T-helper 1 cell (primary cell): Measurements from ENCODE around the gene DUSP22.

Source experiments
- DNase-seq, 5 donors: peaks; one replicate each; pipeline ENCODE4 v3.0.0-alpha.2; 2012 to 2020

Gene DUSP22

DNA sequence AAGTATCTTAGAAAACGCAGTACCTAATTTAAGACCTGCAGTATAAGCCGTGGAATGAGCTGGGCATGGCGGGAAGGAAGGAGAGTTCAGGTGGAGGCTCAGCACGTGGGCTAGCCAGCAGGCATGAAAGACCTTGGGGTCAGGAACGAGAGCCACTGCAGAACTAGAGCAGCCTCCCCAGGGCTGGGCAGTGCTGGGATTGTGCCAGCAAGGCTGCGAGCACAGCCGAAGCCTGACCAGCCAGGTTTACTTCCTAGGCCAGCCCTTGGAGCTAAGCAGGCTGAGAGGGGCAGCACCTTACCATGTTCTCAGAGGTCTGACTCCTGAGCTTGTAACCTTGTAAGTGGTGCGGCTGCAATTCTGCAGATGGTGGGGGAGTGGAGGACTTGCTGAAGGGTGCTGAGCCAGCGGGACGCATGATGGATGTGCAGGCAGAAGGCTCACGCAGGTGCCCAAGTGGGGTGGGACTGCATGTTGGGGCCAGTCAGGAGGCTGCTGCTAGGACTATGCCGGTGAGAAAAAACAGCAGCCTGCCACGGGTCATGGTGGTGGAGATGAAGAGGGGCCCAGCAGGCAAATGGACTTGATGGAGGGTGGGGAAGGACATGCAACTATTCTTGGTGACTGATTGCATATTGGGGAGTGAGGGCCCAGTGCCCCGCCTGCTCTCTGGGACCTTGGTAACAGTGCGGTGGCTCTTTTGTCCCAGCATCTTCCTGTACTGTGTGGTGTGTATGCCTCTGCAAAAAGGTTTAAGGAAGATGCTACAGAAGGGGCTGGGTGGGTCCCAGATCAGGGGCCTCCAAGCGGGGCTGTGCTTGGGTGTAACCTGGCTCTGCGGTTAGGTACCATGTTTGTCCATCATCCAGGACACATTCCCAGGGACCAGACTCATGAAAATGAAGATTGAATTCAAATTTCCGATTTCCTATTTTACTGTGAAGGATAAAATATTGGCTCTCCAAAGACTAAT, 61.6 kb downstream of the DUSP22 start:
- DNase-seq: no peak

DNA sequence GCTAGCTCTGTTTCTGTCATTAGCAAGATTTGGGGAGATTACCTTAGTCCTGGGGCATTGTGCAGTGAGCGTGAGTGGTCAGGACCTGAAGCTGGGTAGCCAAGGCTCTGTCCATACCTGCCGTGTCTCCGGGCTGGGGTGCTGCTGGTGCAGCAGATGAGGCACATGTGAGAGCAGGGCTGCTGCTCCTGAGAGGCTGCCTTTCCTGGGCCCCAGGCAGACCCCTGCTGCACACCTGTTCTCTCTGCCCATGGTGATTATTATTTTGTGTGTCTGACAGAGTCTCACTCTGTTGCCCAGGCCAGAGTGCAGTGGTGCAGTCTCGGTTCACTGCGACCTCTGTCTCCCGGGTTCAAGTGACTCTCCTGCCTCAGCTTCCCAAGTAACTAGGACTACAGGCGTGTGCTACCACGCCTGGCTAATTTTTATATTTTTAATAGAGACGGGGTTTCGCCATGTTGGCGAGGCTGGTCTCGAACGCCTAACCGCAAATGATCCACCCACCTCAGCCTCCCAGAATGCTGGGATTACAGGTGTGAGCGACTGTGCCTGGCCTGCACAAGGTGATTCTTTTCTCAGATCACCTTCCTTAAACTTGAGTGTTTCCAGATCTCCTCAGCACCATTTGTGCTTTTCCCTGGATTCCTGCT, 62.5 kb downstream of the DUSP22 start:
- no peak for DNase-seq

DNA sequence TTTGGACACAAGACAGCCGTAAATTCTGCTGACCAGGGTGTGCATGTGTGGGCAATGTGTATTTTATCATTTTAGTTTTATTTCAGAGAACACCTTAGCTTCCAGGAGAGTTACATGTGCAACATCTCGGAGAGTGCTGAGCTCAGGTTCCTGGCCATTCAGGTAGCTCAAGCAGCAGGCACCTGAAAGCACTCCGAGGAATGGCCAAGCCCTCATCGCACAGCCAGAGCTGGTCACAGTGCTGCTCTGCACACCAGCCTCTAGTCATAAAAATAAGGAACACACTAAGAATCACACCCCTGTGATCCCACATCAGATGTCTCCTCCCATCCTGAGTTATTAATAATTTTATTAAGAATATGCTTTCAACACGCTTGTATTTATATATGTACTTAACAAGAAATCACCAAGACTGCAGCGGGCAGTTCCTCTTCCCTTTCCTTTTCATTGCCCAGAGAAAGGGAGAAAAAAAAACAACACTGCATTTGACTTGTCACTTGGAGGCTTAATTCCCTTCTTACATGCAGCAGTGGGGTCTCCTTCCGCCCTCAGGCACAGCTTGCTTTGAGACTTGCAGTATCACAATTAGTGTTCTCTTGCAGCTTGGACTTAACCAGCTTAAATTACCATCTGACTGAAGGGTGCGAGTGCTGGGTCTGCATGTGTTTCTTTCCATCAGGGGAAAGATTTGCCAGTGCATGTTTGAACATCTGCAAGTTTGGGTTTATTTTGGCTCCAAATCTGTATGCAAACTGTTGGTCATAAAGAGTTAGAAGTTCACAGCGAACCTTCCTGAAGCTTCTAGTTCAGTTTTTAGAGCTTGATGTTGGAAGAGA, 63.3 kb downstream of the DUSP22 start:
- no peak for DNase-seq

DNA sequence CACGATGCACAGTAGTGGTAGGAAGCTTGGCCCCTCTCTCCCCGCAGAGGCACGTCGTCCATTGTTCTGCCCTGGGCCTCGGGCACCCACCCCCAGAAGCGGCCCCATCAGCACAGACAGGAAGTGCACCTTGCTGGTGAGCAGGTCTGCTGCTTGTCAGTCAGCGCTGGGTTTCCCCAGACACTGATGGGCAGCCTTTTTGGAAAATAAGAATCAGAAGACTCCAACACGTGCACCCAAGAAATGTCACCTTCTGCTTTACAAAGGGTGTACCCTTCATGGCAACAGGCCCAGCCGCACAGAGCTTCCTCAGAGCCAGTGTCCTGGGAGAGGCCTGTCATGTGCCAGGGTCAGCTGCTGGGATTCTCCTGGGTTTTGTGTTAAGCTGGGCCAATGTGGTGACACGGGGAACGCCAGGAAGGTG, 64.6 kb downstream of the DUSP22 start:
- no peak for DNase-seq

DNA sequence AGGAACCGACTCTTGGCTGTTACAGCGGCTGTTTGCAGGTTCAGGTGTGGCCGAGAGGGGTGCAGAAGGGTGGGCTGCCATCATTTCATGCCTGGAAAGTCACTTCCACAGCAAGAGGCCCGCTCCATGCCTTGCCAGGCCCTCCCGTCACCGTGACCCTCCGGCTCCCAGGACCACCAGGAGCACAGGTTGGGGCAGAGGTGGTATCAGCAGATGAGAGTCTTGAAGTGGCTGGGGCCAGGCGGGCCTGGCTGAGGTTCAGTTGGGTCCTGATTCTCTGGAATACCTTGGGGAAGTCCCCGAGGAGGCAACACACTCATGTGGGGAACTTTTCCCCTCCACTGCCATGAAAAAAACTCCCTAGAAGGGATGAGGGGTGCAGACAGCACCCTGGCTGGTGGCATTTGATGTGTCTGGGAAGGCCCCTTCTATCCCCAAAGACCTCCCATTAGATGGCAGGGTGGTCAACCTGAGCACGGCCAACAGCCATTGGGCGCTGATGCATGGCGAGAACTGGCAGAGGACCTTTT, 65.0 kb downstream of the DUSP22 start:
- DNase-seq: no peak

DNA sequence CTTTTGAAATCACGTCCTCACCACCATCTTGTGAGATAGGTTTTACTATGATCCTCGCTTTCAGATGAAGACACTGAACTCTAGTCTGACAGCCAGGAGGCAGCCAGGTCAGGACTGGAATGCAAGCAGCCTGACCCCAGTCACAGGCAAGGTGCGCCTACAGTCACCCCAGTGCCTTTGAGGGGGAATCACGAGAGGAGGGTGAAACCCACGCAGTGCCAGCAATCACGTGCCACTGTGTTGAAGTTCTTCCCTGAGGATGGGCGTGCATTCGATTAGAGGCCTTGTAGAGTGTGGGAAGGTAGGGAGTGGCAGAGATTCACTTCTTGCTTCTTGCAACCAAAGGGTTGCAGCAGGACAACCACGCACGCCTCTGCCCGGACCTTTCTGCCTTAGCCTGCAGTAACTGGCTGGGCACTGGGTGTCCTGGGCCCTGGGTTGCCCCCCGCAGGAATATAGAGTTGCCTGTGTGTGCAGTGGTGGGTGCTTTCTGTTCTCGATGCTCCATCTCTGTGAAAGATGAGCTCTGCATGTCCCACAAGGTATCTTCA, 65.6 kb downstream of the DUSP22 start:
- no peak for DNase-seq

DNA sequence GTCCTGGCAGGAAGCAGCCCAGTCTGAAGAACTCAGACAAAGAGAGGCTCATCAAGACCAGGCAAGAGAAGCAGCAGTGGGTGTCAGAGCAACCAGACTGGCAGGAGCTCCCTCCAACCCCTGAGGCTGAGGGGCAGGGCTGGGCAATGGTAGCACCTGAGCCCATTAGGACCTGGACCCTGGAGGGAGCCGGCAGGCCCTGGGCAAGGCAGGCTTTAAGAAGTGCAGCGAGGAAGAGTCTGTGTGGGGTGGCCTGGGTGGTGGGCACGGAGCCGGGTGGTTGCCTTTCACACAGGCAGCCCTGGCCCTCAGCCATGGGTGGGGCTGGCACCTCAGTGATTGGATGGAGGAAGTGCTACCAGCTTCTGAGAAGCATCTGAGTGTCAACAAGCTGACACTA, 66.1 kb downstream of the DUSP22 start:
- DNase-seq: no peak

DNA sequence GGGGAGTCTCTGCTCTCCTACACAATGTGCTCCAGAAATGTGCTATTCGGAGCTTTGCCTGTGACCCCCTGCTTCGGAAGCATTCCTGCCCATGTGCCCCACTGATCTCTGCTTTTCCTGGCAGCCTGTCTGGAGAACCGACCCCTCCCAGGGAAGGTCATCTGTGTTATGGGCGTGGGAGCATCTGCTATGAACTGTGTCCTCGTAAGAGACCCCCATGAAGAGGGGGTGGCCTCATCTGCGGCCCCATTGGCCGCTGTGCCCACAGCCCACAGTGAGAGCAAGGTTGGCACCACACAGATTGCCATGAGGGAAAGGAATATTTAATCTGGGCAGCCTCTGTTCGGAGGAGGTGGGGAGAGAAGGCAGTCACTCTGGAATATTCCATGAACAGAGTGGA, 66.6 kb downstream of the DUSP22 start:
- no peak for DNase-seq

DNA sequence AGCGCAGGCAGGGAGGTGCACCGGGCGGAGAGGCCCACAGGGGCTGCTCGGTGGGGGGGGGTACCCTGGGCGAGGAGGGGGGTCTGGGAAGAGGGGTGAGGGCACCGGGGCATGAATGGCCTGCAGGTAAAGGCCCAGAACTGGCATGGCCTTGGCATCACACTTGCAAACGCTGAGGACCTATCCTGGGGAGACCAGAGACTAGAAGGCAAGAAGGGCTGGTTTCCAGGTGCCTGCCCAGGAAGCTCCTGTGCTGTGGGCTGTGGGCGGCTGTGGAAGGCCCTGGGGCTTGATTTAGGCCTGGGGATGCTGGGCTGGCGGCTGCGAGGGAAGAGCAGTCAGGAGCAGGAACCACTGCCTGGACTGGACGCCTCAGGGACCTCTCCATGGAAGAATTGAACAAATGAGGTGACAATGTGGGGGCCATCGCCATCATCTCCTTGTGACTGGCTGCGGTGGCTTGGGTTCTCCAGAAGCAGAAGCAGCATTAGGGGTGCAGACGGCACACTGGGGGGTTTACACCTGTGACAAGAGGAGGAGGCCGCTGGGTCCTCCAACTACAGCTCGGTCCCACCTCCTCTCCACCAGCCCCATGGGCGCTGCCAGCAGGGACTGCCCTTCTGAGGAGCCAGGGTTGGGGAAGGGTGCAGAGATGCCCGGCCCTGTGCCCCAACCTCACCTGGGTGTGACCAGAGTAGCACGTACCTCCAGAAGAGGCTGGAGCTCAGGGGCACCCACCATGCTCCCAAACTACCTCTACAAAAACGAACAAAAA, 67.2 kb downstream of the DUSP22 start:
- no peak for DNase-seq

DNA sequence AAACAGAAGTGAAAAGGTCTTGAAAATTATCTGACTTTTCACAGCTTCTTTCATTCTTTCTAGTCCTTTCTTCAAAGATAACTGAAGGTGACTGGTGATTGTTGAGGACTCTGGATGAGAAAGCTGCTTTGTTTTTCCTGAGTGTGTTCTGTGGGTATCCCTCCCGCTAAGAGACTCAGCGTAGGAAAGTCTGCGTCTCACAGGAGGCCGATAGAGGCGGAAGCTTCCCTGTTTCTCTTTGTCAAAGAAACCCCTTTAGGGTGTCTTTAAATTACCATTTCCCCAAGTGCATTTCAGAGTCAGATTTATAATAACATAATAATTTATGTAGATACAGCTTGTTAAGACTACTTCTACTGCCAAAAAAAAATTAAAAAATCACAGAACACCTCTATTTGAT, 68.1 kb downstream of the DUSP22 start:
- DNase-seq: no peak

DNA sequence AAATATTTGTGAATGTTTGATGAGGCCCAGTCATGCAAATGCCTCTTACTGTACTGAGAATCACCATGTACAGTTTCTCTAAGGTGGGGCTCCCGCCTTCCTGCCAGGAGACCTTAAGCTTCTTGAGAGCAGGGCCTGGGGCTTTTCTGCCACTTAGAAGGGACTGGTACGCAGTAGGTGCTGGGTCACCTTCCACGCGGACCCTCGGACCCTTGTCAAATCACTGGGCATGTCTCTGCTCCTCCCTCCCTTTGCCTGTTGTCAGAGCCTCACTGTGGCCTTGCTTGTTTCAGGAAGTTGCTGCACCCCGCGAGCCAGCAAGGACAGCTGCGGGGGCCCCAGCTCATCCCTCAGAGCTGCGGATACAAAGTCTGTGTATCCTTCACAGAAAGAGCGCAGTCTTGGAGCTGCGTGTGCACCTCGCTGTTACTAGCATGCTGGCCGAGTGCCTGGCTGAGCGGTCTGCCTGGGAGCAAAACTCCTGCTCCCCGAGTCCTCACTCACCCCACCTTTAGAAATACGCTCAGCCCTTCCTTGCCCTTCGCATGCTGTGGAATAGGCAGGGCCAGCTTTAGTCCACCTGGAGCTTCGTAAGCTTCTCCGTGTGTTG, 68.6 kb downstream of the DUSP22 start:
- no peak for DNase-seq

DNA sequence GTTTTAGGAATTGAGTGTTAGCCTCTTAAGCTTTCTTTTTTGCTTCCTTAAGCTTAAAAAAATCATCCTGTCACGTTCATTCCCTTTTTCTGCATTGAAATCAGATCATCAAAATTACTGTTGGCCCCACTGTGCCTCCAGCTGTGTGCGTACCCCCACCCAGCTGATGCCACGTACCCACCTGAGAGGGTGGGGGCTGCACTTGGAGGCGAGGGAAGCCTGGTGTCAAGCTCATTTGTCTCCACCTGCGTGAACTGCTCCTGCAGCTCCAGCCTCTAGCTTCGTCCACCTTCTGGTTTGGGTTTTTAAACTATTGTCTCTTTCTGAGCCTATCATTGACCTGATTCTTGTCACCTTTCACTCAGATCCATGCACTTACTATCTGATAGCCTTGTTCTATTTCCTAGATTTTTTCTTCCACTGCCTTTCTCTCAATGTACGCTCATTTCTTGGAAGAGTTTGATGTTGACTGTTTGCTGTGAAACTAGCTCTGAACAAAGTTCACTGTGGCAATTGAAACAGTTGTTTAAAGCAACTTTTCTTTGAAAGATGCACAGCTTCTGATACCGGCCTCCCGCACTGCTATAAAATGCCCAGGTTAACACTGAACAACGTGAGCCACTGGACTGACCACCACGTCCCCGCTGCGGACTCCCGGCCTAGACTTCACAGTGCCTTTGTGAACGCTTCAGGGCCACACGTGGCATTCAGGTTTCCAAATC, 69.3 kb downstream of the DUSP22 start:
- no peak for DNase-seq

DNA sequence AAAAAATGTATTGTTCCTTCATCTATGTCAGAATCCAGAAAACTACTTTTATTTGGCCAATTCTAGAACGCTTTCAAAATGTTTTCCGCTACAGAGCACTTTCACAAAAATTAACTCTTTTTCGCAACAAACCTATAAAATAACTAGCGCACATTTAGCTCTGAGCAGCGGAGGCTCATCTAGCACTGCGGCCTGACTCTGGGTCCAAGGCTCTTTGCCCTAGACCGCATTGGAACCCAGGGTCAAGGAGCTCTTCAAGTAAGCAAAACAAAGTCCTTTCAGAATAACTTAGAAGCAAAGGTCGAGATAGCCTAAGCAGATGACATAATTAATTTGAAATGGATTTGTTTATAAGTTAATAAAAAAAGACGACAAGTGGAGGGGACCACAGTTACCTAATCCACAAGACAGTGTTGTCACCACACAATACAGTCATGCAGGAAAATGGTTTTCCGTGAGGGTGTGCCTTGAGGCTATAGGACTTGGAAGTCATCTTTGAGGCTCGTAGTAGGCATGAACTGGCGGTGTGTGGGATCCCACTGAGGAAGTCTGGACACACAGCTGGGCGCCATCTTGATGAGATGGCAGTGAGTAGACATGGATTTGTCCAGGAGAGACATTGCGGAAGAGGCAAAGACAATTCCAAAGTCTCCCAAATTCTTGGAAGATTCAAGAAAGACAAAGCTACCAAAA, 70.1 kb downstream of the DUSP22 start:
- DNase-seq: no peak

DNA sequence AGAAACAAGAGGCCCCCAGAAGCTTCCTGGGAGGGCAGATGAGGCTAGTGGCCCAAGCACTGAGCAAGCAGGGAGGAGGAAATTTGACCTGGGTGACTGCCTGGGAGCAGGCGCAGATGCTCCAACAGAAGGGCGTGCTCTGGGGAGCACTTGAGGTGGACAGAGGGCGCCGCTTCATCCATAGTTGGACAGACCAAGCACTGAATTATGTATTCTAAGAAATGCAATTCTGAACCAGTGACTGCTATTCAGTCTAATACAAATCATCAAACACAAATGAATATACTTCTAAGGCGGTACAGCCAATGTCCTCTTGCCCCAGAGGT, 70.6 kb downstream of the DUSP22 start:
- DNase-seq: no peak

DNA sequence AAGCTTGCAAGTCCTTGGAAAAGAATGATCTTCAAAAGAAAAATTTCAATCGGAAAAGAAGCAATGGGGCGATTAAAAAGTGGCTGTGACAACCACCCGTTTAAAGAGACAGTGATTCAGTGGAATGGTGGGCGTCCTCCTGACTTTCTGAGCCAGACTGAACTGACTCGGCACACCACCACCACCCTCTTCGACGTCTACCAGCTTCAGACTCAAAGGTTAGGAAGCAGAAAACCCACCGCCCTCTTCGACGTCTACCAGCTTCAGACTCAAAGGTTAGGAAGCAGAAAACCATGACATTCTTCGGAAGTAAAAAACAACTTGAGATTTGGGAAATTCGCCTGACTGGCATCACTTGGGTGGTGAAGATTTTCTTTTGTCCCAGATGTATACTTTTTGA, 71.0 kb downstream of the DUSP22 start:
- DNase-seq: no peak

DNA sequence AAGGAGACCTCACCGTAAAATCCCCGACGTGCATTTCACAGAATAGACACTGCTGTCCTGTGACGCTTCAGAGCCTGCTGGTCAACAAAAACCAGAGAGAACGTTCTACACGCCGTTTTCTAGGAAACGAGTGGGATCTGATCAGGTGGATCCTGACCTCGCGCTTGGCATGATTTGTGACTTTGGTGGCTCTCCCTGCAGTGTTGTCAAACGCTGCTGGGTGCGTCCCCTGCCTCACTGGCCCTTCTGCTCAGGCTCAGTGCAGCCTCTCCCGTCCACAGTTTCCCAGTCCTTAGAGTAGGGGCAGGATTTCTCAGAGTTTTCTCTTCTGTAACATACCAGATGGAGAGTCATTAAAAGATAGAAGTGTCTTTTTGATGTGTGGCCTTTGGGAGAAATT, 71.6 kb downstream of the DUSP22 start:
- no peak for DNase-seq

DNA sequence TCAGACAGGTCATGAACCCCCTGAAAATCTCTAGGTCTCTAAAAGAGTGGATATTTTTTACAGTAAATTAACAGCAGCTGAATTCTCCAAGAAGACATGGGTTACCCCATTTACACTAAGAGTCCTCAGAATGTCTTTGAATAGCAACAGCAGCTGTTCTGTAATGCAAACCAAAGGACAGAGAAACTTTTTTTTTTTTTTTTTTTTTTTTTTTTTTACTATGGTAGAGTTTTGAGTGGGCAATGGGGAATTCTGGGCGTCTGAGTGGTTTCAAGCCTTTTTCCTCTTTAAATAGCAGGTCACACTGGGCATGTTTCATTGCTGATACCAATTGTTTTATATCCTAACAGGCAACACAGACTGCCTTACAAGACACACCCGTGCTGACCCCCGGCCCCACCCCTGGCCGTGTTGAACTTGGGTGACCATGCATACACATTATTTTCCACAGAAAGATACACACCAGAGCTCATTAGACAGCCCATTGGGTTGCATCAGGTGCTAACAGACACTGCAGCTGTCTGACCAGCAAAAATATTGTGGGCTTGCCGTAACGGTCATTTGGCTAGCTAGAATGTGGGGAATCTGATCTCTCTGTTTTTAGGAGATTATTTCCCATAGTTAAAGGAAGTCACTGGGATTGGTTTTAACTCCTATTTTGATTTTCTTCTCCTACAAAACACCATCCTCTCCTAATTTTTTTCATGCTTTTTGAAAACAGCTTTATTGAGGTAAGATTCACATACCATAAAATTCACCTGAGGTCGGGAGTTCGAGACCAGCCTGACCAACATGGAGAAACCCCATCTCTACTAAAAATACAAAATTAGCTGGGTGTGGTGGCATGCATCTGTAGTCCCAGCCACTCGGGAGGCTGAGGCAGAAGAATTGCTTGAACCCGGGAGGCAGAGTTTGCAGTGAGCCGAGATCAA, 72.6 kb downstream of the DUSP22 start:
- DNase-seq: no peak

DNA sequence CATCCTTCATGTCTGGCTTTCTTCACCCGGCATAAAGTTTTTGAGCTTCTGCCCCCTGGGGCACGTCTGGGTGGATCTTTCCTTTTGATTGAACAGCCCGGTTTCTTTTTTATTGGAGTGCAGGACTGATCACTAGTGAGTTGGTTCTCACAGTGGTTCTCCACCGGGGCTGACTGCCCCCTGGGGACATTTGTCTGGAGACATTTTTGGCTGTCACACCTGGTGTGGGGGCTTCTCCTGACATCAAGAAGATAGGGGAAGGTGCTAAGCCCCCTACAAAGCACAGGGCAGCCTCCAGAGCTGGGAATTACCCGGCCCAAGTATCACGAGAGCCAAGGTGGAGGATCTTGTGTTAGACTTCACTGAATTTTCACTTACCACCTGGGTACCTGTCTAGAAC, 73.5 kb downstream of the DUSP22 start:
- no peak for DNase-seq
